Measurements from ENCODE around the gene SLC37A2.

Gene SLC37A2

GRCh38 chr11:125139778-125140177 lies 76.7 kb downstream of the SLC37A2 start:
- H3K36me3 ChIP-seq (ENCODE audit: control insufficient read depth in 1 of 2, insufficient read depth in 2 of 2, low read depth in 1 of 2, low read length in 2 of 2): no peaks in the 10 kb centered on the region
- no peak overlapping the region for H2BK15ac ChIP-seq (ENCODE audit: low read depth, poor library complexity, severe bottlenecking)
- no peaks in the 10 kb centered on the region for H3K4me1 ChIP-seq (ENCODE audit: control insufficient read depth, insufficient read depth, low read depth, low read length)
- 87% methylated on average over 3 of the region's 3 CpGs for WGBS
- no peak overlapping the region for H3K27ac ChIP-seq (ENCODE audit: low read length, poor library complexity, severe bottlenecking)
- no peak overlapping the region for H2BK5ac ChIP-seq (ENCODE audit: low read depth, low read length, poor library complexity, severe bottlenecking)
- no peak overlapping the region for H4K91ac ChIP-seq (ENCODE audit: low read length)
- no peak overlapping the region for H3K23ac ChIP-seq (ENCODE audit: low read length in 2 of 2)
- H2BK12ac ChIP-seq (ENCODE audit: low read length in 2 of 2): no peak overlapping the region
- no peak overlapping the region for H3K14ac ChIP-seq (ENCODE audit: low read length in 2 of 2)
- H2BK120ac ChIP-seq (ENCODE audit: low read depth, low read length): no peak overlapping the region
- H3K4me2 ChIP-seq (ENCODE audit: low read length, poor library complexity, severe bottlenecking): no peak overlapping the region
- H3K4me3 ChIP-seq (ENCODE audit: insufficient read depth in 1 of 2, low read depth in 1 of 2, low read length in 2 of 2): no peak overlapping the region
- no peak overlapping the region for H3K18ac ChIP-seq (ENCODE audit: low read depth in 1 of 2, low read length in 2 of 2)
- no peak for DNase-seq
- no peak overlapping the region for H3K4ac ChIP-seq (ENCODE audit: low read depth in 1 of 2, low read length in 2 of 2)
- no peak overlapping the region for H2AFZ ChIP-seq (ENCODE audit: low read depth, low read length)
- H3K27me3 ChIP-seq (ENCODE audit: control insufficient read depth in 1 of 2, insufficient read depth in 1 of 2, low read length in 2 of 2): peaks cover 16 to 35% of the 10 kb centered on the region in 2 experiments
- no peaks in the 10 kb centered on the region for H3K79me1 ChIP-seq (replicated peaks; ENCODE audit: low read length, poor library complexity, severe bottlenecking)
- no peak overlapping the region for H3K9ac ChIP-seq (ENCODE audit: low read length)
- H2AK5ac ChIP-seq (ENCODE audit: low read length, severe bottlenecking): no peak overlapping the region
- H3K9me3 ChIP-seq (ENCODE audit: control insufficient read depth, low read length): no peaks in the 10 kb centered on the region
- H4K8ac ChIP-seq (ENCODE audit: low read length): no peak overlapping the region

Data from mesenchymal stem cell (in vitro differentiated cells and primary cell).